A549 (cell line): Measurements from ENCODE around the gene AFAP1.

Experiments
- ESRRA ChIP-seq: fragments of 150-350 bp; IDR thresholded peaks from 2 replicates; pipeline ENCODE4 v1.6.1; 2014; ENCODE audit warnings: mild to moderate bottlenecking, low read length, borderline replicate concordance
- MYC ChIP-seq: IDR thresholded peaks from 2 replicates; pipeline ENCODE4 v1.6.1; 2012; ENCODE audit warnings: mild to moderate bottlenecking, inconsistent platforms, low read length, improper control_type of control experiment, borderline replicate concordance

- TF ChIP-seq MYC (no peak), ESRRA (no peak)
Observed at GRCh38 chr4:7978907-7979651, 39.4 kb upstream of the AFAP1 start.
